Superior temporal gyrus (tissue), 1 donor: ENCODE measurements around the gene CHD6.

Experiments used
- DNase-seq: peaks from one replicate; pipeline ENCODE4 v3.0.0-alpha.2; 2016; ENCODE audit errors: extremely low spot score

Gene CHD6

DNA sequence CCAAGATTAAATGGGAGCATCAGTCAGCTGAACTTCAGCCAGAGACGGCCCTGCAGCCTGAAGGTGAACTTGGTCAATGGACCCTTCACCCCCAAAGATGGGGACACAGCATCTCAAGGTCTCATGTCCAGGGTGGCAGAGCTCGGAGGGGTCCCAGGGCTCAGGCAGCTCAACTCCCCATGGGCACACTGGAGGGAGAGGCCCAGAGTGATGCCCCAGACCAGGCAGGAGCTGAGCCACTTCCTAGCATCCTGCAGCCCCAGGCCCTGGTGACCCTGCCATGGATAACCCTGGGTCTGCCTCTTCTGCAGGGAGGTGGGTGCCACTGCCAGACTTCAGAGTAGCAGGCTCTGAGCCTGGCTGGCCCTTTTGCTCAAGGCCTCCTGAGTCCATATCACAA, 224.1 kb downstream of the CHD6 start:
- no peak for DNase-seq

DNA sequence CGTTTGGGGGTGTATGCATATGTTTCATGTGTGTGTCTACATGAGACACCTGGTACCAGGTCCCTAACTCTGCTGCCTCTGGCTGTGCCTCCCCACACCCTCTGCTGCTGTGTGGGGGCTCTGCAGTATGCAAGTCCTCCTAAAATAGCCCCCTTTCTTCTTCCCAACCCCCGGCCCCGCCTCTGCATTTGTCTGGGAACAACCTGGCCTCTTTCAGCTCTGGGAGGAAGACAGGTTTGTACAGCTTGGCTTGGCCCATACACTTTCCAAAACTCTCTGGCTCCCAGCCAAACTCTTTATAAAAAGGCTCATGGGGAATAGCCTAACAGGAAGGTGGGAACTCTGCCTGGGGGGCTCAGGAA, 224.5 kb downstream of the CHD6 start:
- DNase-seq, result peak; percentile 57

DNA sequence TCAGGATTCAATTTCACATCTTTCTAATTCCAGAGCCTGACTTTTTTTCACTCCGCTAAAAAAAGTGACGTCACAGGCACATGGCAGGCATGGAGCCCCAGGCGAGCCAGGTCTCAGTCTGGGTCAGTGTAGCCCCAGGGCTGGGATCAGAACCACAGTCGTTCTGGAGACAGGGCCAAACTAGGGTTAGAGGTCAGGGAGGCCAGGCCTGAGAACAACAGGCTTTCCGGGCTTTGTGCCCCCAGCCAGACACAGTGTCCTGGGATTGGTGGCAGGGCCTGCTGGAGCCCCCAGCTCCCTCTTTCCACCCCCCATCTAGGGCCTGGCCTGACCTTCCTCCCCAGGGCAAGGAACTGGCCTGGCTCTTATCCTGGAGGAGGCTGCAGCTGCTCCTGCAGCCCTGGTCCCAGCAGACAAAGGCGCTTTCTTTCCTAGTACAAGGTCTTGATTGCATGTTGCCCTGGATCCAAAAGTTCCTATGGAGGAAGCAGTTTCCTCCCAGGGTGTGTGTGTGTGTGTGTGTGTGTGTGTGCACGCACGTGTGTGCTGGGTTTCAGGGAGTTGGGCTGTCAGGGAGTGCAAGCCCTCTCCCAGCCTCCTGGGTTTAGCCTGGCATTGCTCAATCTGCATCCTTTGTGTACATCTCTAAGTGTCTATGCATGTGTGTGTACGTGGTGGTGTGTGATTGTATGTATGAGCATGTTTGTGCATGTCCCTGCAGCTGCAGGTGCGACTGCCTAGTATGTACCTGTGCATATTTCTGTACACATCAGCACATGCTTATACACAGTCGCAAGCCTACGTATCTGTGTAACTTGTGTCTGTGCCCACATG, 225.1 kb downstream of the CHD6 start:
- peak; percentile 58 for DNase-seq

DNA sequence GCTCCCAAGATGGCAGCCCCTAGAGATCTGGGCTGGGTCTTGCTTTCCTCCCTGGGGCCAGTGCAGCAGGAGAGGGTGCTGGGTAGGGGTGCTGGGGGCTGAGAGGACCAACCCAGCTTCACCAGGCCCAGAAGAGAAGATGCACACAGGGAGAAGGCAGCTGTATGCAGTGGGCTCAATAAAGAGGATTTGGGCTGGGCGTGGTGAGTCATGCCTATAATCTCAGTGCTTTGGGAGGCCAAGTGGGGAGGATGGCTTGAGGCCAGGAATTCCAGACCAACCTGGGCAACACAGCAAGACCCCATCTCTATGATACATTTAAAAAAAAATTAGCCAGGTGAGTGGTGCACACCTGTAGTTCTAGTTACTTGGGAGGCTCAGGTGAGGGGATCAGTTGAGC, 225.9 kb downstream of the CHD6 start:
- DNase-seq, result no peak

DNA sequence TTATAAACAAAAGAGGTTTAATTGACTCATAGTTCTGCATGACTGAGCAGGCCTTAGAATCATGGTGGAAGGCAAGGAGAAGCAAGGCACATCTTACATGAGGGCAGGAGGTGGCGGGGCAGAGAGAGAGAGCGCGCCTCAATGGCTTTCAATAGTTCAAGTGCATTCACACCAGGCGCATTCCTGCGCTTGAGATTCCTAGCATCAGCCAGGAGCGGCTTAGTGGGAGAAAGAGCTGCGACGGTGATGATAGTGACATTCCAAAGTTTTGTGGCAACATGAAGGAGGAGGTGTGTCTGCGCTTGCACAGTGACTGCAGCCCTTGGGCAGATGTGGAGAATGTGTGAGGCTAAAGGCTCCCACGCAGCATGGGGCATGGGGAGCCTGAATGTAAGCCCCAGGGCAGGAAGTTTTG, 226.6 kb downstream of the CHD6 start:
- DNase-seq, result no peak

DNA sequence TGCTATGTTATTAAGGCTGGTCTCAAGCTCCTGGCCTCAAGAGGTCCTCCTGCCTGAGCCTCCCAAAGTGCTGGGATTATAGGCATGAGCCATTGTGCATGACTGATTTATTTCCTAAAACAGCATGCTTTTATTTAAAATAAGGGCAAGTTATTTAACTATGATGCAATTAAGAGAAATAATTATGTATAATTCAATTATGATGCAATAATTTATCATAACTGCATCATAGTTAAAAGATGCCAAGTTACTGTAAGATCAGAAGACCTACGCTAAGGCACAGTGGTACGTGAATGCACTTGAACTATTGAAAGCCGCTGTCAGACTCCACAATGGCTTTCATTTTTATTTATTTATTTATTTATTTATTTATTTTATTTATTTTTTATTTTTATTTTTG, 227.3 kb downstream of the CHD6 start:
- no peak for DNase-seq

DNA sequence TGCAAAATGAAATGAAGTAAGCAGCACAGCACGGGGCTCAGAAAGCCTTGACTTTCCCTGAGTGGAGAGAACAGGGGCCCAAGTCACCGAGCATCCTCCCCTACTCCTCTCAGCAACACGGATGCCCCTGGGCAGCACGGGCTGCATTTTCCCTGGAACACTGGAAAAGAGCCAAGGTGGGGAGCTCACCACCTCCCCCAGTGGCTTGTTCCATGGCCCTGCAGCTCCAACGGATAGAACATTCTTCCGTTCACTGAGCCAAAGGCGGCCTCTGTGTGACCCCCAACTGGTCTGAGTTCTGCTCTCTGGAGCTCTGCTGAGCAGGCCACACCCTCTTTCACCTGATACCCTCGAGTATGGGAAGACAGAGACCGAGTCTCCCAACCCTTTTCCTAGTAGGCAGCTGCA, 230.7 kb downstream of the CHD6 start:
- DNase-seq, result no peak

DNA sequence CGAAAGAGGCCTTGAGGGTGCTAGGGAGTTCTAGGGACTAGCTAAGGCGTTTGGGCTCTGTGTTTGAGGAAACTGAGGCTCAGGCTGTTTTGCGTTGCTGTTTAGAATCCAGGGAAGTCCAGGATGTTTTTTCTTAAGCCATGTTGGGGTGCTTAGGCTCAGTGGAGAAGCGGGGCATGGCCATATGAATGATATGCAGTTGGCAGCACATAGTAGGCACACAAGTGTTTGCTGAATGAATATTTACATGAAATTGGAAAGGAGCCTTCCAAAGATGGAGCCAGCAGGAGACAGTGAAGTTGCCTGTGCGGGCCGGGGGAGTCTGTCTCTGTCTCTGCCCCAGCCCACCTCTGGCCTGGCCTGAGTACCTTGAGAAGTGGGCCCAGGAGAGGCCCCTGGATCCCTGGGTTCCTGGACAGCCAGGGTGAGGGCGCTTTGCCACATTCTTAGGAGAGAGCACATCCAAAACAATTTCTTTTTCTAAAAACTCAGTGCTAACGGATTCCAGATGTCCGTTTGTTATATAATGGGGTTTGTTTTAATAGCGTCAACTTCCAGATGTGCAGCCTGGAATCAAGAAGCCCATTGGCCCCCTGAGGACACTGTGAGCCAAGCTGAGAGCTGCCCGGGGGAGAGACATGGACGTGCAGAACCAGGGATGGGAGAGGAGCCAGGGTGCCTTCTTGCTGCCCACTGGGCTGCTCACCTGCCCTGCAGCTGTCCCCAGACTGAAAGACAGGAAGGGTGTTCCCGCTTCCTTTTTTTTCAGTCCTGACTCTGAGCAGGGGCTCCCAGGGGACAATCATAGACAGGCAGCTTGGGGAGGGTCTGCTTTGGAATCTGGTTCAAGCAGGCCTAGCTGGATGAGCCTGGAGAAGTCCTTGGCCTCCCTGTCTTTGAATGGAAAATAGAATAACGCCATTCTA, 231.4 kb downstream of the CHD6 start:
- DNase-seq, result no peak

DNA sequence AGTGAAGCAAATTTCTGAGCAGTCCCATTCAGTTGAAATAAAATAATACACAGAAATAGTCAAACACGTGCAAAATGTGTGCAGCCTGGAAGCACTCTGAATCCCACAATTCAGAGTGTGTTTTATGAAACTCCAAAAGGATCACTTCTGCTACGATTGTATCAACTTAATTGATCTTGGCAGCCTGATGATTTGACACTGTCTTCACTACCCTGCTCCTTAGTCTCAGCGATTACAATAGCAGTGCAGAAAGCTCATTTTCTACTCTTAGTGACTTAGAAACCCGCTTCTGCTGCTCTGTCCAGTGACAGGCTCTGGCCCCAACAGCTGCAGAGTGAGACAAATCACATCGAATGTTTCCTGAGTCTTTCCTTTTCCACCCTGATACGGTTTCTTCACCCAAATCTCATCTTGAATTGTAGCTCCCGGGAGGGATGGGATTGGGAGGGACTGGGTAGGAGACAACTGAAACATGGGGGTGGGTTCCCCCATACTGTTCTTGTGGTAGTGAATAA, 235.3 kb downstream of the CHD6 start:
- no peak for DNase-seq

DNA sequence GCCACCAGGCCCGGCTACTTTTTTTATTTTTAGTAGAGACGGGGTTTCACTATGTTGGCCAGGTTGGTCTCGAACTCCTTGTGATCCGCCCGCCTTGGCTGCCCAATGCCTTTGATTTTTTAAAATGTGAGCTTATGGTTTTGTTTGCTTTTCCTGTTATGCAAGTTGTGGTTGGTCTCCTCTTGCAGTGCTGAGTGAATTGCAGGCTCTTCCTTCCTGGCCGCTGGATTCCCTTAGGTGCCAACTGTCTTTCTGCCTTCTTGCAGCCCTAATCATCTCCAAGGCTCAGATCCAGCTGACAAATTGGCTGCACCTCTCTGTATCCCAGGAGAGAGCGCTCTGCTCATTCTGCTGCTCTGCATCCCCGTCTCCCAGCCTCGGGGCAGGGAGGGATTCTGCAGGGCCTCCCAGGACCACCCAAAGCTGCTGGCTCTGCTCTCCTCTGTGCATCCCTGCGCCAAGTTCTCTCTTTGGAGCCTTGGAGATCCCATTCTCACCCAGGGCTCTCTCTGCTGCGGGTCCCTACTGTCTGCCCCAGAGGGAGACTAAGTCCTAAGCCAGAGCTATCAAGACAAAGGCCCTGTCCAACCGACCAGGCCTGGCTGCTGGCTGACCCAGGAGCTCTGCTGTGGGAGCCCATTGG, 237.5 kb downstream of the CHD6 start:
- no peak for DNase-seq

DNA sequence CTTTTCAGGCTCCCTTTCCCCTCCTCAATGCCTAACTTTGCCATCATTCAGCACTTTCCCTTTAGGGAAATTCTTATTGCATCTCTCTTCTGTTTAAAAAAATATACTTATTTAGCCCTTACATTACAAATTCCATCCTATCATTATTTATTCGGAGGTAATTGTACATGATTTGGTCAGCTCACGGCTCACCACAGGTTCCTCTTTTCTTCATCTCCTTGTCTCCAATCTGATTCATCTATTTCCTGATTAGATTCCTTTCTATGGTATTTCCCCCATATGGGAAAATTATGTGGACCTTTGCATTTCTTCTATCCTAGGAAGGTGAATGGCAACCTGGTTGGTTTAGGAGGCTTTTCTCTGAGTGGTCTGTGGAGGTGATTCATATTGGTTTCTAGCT, 238.6 kb downstream of the CHD6 start:
- no peak for DNase-seq

DNA sequence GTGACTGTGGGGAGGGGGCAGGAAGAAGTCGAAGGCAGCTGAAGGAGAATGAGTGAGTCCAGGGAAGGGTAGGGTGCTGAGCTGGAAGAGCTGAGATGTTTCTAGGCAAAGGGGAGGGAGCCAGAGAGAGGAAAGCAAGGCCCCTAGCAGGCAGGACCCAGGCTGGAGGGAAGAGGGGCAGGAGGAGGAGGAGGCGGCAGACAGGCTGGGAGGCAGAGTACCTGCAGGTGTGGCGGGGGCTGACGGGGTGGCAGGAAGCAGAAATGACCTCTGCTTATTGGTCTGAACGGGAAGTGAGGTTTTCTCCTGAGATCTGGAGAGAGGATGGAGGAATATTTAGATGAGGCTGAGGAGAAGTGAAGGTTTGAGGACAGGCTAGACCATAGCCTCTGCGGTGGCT, 240.9 kb downstream of the CHD6 start:
- no peak for DNase-seq

DNA sequence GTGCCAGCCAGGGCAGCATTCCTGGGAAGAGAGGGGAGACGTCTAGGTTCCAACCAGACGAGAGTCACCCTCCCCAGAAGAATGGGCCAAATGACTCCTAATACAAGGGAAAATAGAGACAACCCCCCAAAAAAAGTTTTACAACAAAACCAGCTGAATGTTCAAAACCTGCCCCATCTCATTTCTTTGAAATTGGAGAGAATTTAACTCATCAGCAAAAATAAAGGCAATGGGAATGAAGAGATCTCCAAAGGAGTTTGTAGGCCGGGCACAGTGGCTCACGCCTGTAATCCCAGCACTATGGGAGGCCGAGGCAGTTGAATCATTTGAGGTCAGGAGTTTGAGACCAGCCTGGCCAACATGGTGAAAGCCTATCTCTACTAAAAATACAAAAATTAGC, 241.8 kb downstream of the CHD6 start:
- DNase-seq, result no peak

DNA sequence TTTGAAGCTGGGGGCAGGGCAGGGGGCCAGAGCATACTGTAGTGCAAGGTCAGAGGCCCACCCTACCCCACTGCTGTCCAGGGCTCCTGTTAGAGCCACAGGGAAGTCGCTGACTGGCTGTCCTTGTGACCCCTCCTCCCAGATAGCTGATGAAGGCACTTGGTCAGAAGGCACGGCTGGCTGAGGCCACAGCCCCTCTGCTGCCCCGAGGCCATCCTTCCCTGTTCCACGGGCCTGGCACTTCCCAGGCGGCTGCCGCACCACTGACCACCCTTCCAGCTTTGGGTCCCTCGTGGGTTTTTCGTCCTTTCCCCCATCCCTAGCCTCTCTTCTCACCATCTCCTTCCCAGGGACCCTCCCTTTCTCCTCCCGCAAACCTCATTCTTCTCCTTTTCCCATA, 242.3 kb downstream of the CHD6 start:
- no peak for DNase-seq

DNA sequence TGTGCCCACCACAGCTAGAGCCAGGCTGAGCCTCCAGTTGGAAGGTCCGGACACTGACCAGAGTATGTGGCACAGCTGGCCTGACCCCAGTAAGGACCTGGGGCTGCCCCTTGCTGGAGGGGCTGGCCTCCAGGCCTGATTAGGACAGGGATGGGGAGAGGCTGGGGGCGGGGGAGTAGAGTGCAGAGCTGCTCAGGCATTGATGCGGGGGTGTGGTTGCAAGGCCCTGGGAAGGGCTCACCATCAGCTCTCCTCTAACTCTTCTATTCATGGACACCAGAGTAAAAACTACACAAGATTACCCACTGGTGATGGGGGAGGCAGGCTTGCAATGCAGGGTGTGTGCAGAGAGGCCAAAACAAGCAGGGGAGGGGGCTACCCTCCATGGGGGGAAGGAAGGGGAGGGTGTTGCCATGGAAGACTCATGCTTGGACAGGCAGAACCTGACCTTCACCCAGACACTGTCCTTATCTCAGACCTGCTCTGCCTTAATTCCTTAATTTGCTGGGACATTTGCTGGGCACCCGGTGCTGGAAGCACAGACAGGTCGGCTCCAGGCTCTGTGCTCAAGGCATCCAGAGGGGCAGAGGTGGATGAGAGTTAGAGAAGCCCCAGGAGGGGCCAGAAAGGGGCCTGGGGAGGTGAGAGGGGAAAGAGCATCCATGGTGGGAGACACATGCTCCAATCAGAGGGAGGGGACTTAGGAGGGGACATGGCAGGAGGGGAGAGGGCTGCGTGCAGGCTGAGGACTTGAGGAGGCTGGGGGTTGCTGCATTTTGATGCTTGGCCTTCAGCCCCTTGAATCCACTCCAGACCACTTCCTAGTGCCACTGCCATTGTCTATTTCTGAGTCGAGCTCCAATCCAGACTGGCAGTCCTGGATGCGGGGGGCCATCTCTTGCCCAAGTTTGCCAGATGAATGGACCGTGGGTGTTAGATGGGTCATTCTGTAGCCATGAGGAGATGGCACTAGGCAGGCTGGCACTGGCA, 244.0 kb downstream of the CHD6 start:
- no peak for DNase-seq

DNA sequence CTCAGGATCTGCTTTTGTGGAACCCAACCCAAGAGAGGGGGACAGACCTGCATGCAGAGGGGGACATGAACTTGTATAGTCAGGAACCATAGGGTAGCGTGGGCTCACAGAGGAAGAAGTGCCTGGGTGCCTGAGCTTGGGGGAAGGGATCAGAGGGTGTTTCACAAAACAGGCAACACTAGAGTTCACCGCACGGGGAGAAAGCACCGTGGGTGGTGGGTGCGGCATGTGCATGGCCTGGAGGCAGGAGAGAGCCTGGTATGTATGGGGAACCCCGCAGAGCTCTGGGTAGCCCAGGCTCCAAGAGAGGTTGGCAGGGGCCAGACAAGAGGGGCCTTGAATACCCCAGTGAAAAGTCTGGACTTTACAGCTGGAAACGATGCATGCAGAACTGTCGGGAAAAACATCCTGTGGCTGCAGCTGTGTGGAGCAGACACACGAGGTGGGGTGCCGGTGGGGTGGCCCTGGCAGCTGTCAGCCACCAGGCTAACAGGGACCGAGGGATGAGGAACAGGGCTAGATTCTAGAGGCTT, 244.9 kb downstream of the CHD6 start:
- DNase-seq, result no peak

DNA sequence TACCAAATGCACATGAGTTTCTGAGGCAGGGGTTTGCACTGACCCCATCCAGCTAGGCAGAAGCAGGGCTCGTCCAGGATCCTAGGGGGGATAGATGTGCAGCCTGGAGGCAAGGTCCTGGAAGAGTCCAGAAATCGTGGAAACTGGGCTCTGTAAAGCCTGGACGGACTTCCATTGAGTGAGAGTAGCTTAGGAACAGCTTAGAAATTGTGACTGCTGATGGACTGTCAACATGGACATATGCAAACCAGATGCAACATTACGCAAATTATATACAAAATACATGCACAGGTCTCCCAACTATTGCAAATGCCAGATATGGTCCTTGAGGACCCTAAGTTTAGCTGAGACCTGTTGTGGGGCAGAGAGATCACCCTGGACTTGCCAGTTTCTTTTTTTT, 246.8 kb downstream of the CHD6 start:
- no peak for DNase-seq

DNA sequence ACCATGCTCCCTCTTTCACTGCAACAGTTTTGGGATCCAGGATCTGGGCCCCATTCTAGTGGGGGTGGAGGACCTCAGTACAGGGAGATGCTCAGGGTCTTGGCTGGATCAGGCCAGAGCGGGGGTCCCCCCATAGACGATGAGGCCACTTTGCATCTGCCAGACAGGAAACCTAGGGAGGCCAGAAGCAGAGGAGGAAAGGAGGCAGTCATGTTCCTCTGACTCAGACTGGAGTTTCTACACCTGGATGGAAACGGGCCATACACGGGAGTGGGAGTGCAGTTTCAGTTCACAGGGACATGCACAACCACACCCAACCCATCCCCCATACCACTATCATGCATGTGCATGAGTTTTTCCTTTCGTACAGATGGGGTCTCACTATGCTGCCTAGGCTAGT, 248.0 kb downstream of the CHD6 start:
- DNase-seq, result no peak

DNA sequence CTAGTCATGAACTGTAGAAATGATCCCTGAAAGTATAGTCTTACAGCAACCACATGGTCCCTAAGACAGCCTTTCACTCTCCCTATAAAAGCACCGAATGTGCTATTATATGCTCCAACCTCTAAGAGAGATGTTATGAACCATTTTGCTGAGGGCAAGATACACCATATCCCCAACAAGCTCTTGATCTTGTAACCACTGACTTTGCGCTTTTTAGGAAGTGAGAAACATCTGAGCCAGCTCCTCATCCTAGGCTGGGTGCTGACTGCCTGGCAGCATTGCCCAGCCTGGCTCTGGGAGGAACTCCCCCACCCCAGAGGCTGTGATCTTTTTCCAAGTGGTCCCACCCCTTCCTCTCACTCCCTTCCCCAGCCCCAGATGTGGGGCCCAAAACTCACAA, 248.5 kb downstream of the CHD6 start:
- no peak for DNase-seq

DNA sequence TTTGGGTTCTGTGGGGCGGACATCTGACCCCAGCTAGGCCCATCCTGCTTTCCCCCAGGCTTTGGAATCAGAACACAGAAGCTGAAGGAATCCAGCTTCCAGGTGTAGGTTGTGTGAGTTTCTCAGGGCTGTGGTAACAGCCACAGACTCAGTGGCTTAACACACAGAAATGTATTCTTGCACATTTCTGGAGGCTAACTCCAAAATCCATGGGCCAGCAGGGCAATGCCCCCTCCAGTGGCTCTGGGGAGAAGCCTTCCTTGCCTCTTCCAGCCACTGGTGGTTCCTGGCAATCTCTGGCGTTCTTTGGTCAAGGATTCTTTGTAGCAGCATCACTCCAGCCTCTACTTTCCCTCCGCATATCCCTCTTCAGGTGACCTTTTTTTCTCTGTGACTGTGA, 250.2 kb downstream of the CHD6 start:
- no peak for DNase-seq

DNA sequence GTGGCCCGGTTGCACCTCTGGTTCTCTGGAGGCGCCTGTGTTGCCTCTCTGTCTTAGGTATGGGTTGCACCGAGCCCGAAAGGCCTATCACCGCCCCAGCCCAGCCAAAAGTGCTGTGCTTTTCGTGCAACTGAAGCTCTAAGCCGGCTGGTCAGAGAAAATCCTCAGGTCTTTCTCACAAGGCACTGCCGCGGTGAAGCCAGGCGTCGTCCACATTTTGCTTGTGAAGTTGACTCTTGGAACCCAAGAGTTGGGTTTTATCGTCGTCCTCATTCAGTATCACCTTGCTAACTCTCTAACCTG, 250.8 kb downstream of the CHD6 start:
- no peak for DNase-seq
